ENCODE data around the gene SOX11.

GRCh38 chr2:5740053-5740452 is 47.9 kb downstream of the SOX11 start:
- TF ChIP-seq CTCF (IDR thresholded peaks at IDR 0.05): no peak
- no peak for TF ChIP-seq POLR2A (IDR thresholded peaks at IDR 0.05)

Data from ovary (tissue), 3 donors.